PC-9 (cell line): Measurements from ENCODE around the gene MICU2.

Experiments used
- CTCF ChIP-seq: fragments of 200-600 bp; sonication (generic); conservative IDR thresholded peaks from 2 replicates; pipeline ENCODE4 v1.6.1; 2017; ENCODE audit warnings: mixed run types, antibody characterized with exemption, mild to moderate bottlenecking, moderate library complexity
- EZH2 ChIP-seq: fragments of 200-600 bp; sonication (generic); IDR thresholded peaks from 2 replicates; pipeline ENCODE4 v1.8.0; 2017; ENCODE audit warnings: antibody characterized with exemption, low read depth

DNA sequence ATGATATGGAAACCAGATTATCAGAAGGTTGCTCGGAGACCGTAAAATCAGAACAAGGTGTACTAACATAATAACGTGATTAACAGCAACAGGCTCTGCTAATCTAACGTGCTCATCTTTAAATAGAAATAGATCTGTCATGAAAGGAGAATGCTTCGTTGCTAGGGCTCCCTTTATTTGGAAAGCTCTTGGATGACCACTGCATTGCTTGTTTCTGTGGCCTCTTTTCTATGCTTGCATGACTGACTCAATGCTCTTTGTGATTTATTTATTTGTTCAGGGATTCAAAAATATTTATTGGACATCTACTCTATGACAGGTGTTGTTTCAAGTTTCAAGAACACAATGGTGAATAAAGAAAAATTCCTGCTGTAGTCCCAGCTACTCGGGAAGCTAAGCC is 122.6 kb downstream of the MICU2 start:
- no peak for TF ChIP-seq CTCF
- no peak for TF ChIP-seq EZH2
